NCI-H446 treated with DMSO at 0.1 percent for 48 hours (cell line): ENCODE results near the gene SMC3.
A peak's percentile ranks its signal among the peaks of the same experiment; 100 is the strongest.

ENCODE experiments used
- DNase-seq: peaks from one replicate; lab custom pipeline; 2025; lab: John Stamatoyannopoulos, UW

The SMC3 gene

DNA sequence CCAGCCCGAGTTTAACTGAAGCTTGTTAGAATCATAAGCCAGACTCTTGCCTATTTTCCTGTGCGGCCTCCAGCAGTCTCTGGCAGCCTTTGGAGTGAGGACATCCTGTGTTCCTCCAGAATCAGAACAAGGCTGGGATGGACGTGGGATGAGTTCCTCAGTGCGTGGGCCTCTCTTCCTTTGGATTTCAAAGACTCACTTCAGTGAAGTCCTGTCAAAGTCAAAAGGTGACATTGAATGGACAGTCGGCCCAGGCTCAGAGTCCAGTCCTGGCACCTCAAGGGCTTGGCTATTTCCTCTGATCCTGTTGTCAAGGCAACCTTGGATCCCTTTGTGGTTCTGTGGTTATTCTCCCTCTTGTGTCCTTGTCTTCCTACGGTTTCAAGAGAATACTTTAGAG is 21.4 kb upstream of the SMC3 start:
- DNase-seq = no peak

DNA sequence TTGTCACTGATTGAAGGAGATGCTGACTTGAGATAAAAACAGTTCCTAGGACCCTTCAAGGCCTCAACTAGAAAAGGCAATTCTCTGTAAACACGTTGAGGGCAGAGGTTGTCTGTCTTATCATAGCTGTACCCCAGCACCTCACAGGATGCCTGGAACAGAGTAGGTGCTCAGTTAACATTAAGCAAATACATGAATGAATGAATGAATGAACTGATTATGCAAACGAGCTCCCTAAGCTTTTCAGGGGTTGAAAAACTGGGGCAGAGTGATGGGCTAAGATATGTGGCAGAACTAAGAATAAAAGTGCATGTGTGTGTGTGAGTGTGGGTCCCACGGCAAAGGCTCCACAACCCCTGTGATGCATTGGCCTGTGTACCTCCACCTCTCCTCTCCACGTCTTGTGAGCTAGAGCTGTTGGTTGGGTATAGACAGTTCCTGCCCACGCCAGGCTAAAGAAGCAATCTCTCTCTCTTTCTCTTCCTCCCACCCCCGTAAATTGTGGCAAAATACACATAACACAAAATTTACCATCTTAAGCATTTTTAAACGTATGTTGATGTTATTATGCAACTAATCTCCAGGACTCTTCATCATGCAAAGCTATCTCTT is 20.9 kb upstream of the SMC3 start:
- no peak for DNase-seq

DNA sequence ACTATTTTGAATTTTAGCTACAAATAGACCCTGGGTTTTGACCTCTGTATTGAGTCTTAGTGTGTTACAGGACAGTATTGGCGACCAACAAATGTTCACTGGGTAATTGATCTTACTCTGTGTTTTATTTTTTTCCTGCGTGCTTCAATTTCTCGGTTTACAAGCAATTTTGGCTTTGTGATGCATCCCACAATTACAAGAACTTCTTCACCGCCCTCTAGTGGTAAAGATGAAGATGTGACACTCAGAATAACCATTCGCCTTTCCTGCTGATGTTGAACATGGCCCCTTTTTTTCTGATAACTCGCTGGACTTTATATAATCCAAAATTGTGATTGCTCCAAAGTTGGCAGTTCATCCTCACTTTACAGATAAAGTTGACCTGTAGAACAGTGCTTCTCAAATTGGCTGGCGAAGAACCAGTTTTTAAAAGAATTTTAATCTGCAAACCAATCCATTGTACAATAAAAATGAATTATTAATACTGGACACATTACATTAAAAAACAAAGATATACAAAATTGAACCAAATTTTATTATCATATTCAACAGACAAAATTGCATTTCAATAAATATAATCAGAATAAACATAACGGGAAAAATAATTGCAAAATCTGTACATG is 20.2 kb upstream of the SMC3 start:
- peak; percentile 42 for DNase-seq

DNA sequence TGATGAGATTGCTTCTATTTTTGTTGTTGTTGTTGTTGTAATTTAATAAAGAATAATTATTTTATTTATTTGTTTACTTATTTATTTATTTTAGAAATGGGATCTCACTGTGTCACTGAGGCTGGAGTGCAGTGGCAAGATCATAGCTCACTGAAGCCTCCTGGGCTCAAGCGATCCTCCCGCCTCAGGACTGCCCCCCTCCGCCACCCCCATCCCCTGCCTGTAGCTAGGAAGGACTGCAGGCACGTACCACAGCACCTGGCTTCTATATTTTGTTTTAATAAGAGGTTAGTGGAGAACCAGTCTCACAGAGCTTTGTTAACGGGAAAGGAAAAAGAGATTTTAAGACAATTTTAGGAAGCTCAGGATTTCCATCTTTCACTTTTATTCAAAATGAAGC is 19.5 kb upstream of the SMC3 start:
- no peak for DNase-seq

DNA sequence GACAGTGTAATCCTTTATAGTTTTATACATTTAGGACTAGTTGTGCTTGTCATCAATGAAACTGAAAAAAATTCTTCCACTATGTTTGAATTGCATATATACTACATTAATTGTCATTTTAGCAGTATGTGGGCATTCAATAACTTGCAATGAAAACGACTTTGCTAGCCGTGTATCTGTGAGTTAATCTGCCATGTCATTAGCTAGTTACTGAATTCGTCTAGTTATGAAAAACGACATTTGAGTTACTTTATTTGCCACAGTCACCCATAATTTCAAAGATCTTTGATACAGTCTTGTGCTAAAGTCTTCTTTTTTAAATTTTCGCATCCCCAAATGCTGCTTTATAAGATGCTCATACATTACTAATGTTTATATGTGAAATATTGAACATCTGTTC is 18.3 kb upstream of the SMC3 start:
- DNase-seq = no peak

DNA sequence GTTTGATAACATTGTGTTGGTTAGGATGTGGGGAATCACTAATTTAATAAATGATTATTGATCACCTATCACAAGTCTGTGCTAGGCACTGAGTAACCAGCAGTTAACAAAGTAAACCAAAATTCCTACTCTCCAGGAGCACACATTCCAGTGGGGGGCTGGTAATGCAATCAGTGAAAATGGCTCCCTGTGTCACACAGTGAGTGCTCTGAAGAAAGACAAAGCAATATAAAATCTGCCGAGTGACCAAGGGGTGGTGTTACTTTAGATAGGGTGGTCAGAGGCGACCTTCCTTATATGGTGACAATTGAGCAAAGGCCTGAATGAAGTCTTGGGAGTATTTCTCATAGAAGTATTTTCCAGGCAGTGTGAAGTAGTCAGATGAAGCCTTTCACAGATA is 13.6 kb upstream of the SMC3 start:
- DNase-seq = no peak

DNA sequence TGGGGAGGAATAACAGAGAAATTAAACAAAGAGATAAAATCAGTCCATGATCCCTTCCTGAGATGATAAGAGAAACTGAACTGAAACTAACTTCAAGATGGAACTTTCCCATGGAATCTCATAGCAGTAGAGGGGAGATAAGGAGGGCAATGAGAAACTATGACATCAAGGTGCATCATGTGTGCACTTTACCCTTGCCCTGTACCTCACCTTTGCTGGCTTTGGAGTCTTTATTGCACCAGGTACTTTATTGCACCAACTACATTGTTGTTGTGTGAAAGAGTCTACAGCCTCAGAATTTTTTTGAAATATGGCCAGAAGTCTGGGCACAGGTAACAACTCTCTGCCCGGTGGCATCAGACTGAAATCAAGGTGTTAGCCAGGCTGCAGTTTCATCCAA is 11.2 kb upstream of the SMC3 start:
- no peak for DNase-seq

DNA sequence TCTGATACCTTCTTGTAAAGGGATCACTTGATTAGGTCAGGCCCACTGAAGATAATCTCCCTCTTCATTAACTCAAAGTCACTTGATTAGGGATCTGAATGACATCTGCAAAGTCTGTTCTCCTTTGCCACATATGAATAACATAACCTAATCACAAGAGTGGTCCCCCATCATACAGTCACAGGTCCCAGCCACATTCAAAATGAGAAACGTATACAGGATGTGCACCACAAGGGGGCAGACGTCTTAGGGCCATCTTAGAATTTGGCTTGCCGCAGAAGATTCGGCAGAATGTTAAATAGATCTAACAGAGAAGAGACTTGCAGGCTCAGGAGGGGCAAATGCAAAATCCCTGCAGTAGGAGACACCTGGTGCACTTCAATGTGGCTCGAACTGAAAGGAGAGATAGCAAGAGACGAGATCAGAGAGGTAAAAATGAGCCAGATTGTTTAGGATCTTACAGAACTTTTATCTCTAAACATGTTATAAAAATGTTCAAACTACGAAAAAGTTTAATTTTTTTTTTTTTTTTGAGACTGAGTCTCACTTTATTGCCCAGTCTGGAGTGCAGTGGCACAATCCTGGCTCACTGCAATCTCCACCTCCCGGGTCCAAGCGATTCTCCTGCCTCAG is 10.4 kb upstream of the SMC3 start:
- no peak for DNase-seq

DNA sequence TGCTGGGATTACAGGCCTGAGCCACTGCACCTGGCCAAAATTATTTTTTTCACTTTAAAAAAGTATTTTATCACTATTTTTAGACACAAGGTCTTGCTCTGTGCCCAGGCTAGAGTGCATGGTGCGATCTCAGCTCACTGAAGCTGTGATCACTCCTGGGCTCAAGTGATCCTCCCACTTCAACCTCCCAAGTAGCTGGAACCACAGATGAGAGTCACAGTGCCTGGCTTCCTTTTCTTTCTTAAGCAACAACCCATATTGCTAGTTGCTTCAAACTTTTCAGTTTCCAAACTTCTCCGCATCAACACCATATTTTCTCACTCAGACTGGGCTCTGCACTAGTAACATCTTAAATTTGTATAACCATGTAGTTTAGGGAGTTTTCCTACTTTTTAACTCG is 9.5 kb upstream of the SMC3 start:
- no peak for DNase-seq

DNA sequence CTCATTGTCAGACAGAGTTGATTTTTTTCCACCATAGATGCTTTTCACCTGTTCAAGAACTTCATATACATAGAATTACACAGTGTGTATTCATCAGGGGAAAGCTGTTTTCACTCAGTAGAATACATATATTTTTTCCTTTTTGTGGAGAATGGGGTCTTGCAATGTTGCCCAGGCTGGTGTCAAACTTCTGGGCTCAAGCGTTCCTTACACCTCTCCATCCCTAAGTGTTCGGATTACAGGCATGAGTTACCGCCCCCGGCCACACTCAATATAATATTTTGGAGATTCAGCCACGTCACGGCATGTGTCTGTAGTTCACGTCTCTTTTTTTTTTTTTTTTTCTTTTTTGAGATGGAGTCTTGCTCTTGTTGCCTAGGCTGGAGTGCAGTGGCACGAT is 7.5 kb upstream of the SMC3 start:
- DNase-seq = no peak

DNA sequence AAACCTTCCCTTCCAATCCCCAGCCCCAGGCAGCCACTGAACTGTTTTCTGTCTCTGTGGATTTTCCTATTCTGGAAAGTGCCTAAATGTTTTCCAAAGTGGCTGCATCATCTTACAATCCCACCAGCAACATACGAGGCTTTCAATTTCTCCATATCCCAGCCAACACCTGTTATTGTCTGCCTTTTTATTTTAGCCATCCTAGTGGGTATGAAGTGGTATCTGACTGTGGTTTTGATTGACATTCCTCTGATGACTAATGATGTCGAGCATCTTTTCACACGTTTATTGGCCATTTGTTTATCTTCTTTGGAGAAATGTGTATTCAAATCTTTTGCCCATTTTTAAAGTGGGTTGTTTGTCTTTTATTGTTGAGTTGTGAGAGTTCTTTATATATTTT is 6.2 kb upstream of the SMC3 start:
- no peak for DNase-seq

DNA sequence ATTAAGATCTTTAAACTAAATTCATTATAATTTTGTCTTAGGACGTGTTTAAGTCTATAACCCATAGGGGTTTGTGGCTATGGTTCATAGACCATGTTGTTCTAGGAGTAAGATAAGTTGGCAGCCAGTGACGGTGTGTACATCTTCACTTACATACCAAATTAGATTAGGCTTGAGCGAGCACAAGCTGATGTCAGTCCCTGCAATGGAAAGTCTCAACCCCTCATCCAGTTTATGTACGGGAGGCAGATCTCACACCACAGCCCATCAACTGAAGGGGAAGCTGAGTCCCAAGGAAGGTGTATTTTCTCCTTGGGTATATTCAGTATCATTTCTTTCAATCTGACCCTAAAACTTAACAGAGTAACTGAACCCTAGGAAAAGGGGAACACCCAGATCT is 5.1 kb upstream of the SMC3 start:
- DNase-seq = no peak

DNA sequence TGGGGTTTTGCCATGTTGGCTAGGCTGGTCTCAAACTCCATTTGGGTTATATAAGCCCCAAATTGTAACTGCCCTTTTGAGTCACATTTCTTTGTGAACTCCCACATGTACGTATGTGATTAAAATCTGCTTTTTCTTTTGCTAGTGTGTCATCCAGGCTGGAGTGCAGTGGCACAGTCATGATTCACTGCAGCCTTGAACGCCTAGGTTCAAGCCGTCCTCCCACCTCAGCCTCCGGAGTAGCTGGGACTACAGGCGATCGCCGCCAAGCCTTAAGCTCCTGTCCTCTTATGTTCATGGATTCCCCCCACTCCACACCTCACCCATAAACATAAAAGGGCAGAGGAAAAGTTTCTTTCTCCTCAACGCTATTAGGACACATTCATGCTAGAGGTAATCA is 4.4 kb upstream of the SMC3 start:
- DNase-seq = no peak

DNA sequence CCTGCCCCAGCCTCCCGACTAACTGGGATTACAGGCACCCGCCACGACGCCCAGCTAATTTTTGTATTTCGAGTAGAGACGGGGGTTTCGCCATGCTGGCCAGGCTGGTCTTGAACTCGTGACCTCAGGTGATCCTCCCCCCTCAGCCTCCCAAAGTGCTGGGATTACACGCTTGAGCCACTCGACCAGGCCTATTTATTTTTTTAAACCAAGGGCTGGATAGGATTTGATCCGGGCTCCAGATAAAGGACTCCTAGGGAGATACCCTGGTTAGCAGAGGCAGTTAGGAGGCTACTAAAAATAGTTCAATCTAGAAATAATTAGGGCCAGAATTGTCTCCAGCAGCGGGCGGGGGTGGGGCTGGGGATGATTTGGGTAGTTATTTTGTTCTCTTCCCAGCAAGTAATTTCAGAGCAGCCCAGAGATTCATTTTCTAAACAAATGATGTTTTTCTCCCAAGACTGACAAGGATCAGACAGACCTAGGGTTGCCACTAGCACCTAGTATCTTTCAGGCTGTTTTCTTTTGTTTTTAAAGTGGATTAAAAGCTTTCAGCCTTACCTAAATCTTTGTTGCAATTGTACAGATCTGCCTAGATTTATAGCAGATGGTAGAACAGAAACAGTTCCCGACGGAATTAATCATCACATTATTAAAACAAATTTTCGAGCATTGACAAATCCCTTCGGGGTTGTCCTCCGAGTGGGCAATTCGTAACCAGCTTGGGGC is 859 bp upstream of the SMC3 start:
- DNase-seq = no peak

DNA sequence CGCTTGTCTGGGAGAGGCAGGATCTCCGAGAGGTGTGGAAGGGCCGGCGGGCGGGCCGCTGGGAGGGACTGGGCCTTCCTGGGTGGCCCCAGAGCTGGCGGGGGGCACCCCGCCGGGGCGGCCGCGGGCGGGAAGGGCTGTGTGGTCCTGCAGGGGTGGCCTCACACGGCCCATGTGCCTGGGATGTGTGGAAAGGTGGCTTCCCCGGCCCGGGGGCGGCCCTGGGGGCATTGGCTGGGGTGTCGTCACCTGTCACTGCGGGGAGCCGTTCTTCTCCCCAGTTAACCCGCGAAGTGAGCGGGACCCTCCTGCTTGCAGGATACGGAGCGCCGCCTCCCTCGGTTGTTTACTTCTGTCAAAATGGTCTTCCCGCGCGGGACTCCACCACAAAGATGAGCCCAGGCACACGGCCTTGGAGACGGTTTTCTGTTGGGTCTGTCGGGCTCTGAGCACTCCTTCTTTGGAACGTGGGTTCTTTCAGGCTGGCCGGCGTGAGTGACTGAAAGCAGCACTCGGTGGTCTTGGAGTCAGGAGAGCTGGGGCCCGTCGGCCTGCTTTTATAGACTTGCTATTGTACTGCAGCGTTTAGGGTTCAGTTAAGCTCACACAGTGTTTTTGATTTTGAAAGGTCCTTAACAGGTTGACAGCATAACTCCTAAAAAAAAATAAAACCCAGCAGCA is 700 bp downstream of the SMC3 start:
- DNase-seq = no peak

DNA sequence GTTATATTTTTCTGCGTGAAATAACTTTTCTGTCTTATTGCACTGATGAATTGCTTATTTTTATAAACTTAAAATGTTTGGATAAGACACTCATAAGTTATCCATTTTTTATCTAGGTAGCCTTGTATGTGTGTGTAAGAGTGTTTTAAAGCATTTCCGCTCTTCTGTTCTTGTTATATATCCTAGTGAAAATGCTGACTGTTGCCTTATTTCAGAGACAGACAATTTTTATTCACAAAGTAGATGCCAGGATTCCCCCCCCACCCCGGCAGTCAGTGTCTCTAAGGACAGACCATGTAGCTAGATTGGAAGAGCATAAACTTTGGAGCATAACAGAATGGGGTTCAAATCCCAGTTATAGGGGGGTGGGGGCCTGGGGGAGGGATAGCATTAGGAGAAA is 1.6 kb downstream of the SMC3 start:
- DNase-seq = no peak

DNA sequence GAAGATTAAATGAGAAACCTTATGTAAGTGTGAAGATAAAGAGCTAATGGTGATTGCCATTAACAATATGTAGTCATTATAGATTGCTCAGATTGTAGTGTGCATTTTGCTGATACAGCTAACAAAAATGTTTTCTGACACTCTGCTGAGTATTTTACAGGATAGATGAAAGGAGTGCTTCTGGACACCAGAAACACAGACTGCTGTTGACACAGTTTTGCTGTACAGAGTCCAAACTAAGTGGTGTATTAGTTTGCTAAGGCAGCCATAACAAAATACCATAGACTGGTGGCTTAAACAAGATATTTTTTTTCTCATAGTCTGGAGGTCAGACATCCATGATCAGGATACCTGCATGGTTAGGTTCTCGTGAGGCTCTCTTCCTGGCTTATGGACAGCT is 2.2 kb downstream of the SMC3 start:
- no peak for DNase-seq

DNA sequence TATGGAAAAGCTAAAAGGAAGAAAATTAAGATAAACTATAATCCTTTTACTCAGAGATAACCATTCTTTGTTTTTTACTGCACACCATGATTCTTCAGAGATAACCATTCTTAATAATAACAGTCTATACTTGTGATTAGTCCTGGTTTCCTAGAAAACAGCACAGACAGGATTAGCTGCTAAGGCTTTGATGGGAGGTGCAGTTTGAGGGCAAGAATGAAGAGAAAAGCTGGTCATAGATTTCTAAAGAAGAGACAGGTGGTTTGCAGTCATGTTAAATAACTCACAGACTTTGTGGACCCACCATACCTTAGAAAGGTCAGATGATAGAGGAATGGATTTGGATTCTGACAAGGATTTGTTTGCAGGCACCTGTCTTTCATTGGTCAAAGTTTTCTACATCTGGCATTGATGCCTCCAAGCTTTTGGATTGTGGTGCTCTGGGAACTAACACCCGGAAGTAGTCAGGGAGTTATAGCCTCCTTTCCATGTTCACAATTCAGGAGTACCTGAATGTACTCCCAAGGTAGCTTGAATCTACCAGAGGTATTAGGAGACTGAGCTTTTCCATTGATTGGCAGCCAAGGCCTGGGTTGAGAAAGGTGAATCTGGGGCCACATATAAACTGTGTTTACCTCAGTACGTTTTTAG is 3.7 kb downstream of the SMC3 start:
- no peak for DNase-seq

DNA sequence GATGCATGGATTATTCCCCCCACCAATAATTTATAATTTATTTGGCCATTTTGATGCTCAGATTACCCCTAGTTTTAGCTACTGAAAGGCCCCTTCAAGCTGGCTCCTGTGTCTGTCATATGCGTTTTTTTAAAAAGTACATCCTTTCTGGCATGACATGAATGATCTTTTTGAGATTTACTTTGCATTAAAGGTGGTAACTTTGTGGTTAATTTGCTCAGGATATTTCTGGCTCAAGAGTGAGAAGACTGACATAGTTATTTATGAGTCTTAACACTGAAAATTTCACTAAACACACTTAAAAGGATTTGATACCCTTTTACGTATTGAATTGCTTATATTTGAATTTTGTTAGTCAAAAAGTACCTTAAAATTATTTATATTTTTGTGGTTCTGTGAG is 5.4 kb downstream of the SMC3 start:
- no peak for DNase-seq

DNA sequence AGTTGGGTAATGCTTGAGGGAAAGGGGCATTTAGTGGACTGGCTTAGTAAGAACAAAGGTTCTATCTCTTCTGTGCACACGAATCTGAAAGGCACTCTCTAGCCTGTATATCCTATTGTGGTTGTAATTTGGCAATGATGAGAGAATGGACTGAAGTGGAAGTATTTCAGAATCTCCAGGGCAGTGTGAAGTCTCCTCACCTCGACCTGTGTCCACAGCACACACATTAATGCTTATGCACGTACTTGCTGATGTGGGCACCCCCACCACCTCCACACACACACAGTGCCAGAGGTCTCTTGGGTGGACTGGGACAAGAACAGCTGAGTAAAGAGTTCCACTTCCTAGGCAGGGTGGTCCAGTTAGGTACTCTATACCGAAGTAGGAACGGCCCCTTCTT is 6.9 kb downstream of the SMC3 start:
- no peak for DNase-seq

DNA sequence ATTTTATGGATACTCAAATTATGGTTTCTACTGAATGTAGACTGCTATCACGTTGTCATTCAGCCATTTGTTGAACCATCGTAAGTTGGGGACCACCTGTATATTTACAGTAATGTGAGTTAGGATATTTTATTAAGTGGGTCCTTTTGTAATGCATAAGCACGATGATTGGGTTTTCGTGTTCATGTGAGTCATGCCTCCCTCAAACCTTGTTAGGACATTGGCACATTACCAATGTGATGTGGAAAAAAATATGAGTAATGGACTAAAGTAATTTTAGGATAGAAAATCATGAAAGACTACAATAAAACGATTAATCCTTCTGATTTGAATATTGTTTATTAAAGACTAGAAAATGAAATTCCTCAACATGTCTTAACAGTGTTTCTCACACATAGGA is 8.7 kb downstream of the SMC3 start:
- DNase-seq = no peak

DNA sequence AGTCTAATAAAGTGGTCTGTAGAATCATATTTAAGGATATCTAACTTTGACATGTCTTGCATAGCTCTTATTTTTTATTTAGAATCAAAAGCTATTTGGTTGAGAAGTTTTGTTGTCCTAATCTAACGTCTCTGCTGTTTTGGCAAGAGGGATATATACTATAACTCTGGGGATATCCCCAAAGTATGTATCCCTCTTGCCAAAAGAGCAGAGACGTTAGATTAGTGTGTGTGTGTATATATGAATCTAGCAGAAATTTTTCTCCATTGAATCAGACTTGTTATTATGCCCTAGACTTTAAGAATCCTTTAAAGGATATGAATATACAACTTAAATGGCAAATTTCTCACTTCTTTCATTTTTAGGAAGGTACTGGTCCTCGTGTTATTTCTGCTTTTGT is 9.6 kb downstream of the SMC3 start:
- no peak for DNase-seq
